Spleen (tissue), 7 donors: ENCODE results near the gene DDX28.
"Not testable (repeated sequence)": the region's sequence is repeated elsewhere in the genome, so short reads cannot be mapped to it uniquely, and the experiment has no call there.

Experiments used
- POLR2A ChIP-seq, 3 donors: fragments of 450-650 bp; IDR thresholded peaks; one replicate each; pipeline ENCODE4 v1.5.1; 2017; ENCODE audit warnings: antibody characterized with exemption in 3 of 3, mild to moderate bottlenecking in 1 of 3
- TF ChIP-seq, protein P1 (sequence below), 11 experiments: fragments of 200-600 bp in 7 of 11; fragments of 450-650 bp in 4 of 11; sonication (generic) in 4 of 11; IDR thresholded peaks in 8 of 11; conservative IDR thresholded peaks in 3 of 11; 1 replicate in 7 of 11; 2 replicates in 4 of 11; pipeline versions ENCODE4 v1.4.0 to v1.8.0; 2016 to 2021; ENCODE audit warnings: antibody characterized with exemption in 11 of 11, inconsistent platforms in 4 of 11, mild to moderate bottlenecking in 1 of 11
- donor health status: DM: no; HTN: no; CAD: no; lungs with moderate emphysema.
- donor health status: DM: no; HTN: no; CAD: no.
- donor health status: DM: no; HTN: no; CAD: no.

DNA sequence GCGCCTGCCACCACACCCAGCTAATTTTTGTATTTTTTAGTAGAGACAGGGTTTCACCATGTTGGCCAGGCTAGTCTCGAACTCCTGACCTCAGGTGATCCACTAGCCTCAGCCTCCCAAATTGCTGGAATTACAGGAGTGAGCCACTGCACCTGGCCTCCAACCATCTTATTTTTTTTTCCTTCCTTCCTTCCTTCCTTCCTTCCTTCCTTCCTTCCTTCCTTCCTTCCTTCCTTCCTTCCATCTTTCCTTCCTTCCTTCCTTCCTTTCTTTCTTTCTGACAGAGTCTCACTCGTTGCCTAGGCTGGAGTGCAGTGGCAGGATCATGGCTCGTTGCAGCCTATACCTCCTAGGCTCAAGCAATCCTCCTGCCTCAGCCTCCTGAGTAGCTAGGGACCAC is 13.2 kb downstream of the DDX28 start:
- TF ChIP-seq, protein P1, sequence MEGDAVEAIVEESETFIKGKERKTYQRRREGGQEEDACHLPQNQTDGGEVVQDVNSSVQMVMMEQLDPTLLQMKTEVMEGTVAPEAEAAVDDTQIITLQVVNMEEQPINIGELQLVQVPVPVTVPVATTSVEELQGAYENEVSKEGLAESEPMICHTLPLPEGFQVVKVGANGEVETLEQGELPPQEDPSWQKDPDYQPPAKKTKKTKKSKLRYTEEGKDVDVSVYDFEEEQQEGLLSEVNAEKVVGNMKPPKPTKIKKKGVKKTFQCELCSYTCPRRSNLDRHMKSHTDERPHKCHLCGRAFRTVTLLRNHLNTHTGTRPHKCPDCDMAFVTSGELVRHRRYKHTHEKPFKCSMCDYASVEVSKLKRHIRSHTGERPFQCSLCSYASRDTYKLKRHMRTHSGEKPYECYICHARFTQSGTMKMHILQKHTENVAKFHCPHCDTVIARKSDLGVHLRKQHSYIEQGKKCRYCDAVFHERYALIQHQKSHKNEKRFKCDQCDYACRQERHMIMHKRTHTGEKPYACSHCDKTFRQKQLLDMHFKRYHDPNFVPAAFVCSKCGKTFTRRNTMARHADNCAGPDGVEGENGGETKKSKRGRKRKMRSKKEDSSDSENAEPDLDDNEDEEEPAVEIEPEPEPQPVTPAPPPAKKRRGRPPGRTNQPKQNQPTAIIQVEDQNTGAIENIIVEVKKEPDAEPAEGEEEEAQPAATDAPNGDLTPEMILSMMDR (IDR thresholded peaks at IDR 0.05 in 8 of 11, conservative IDR thresholded peaks at IDR 0.05 in 3 of 11): not testable (repeated sequence)
- not testable (repeated sequence) for TF ChIP-seq POLR2A (IDR thresholded peaks at IDR 0.05)
